Measurements from ENCODE around the gene ALOXE3.

DNA sequence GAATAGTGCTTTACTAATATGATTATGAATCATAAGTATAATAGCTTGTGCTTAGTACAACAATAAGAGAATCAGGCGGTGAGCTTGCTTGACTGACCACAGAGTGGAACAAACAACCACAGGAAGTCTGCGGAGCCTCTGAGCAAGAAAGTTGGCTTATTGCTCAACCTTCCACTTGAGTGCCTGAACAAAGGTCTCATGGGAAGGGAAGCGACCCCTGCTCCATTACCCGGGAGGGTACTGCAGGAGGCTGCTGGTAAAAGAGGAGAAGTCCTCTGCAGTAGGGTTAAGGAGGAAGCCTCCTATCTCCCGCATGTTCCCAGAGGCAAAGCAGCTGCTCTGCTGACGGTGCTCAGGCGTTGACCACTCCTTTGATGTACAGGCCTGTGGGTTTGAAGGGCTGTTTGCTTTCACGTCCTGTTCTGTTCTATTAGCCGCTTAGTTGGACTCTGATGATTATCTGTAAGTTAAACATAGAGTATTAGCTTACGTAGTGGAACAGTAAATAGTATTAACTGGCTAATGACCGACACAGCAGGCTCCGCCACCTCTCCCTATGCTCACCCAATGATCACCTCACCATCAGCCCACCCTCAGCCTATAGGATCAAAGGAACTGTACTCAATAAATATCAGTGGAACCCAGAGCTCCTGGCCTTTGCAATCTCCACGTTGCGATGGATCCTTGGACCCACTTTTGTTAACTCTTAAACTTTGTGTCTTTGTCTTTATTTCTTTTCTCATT, 61.9 kb downstream of the ALOXE3 start:
- TF ChIP-seq EGR1 (IDR thresholded peaks at IDR 0.05; ENCODE audit: low read depth in 2 of 2) (no peak), TAF1 (conservative IDR thresholded peaks at IDR 0.05) (no peak)
- TF ChIP-seq, protein P1, sequence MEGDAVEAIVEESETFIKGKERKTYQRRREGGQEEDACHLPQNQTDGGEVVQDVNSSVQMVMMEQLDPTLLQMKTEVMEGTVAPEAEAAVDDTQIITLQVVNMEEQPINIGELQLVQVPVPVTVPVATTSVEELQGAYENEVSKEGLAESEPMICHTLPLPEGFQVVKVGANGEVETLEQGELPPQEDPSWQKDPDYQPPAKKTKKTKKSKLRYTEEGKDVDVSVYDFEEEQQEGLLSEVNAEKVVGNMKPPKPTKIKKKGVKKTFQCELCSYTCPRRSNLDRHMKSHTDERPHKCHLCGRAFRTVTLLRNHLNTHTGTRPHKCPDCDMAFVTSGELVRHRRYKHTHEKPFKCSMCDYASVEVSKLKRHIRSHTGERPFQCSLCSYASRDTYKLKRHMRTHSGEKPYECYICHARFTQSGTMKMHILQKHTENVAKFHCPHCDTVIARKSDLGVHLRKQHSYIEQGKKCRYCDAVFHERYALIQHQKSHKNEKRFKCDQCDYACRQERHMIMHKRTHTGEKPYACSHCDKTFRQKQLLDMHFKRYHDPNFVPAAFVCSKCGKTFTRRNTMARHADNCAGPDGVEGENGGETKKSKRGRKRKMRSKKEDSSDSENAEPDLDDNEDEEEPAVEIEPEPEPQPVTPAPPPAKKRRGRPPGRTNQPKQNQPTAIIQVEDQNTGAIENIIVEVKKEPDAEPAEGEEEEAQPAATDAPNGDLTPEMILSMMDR (IDR thresholded peaks at IDR 0.05; ENCODE audit: low read depth, low read length, missing input control), result no peak
- TF ChIP-seq, protein P2, sequence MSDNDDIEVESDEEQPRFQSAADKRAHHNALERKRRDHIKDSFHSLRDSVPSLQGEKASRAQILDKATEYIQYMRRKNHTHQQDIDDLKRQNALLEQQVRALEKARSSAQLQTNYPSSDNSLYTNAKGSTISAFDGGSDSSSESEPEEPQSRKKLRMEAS (IDR thresholded peaks at IDR 0.05), result peak; percentile 27

Data from liver (tissue), 3 donors.